Neural cell (in vitro differentiated cells): ENCODE measurements around the gene EDA. TPM values are rescaled to one million over a fixed set of nuclear protein-coding genes. Genes with fewer than 3 reads are reported as not detected.

Experiments
- polyA plus RNA-seq: library from polyadenylated mRNA; depleted of rRNA; stranded (reverse); fragments of >200 nt; gene quantifications from 2 replicates; pipeline ENCODE4 v1.2.3, GENCODE V29; 2014
- small RNA-seq, 3 experiments: library from RNA; depleted of rRNA; stranded (forward); fragments of <200 nt; gene quantifications; one replicate each; pipeline ENCODE3, GENCODE V24; 2012

The EDA gene
- polyA plus RNA-seq, 1 donor from 2014 or later, result 1.1 TPM

Small RNAs within 50 kb of the gene (small RNA-seq; reads per million reads assigned to genes)
- gene MIR676, result 0.49 to 9.7 (median 8.3) reads per million in 3 experiments
- gene RF00012, result 0 to 0.41 (median 0.10) reads per million in 3 experiments

Other genes starting within 250 kb of the EDA start
- 5.4 and 6.9 TPM in 2 replicates for gene NALF2, start 111.8 kb upstream of the EDA start, polyA plus RNA-seq